ENCODE data around the gene LAMB3.
A peak's percentile ranks its signal among the peaks of the same experiment; 100 is the strongest.
"Not testable (repeated sequence)": the region's sequence is repeated elsewhere in the genome, so short reads cannot be mapped to it uniquely, and the experiment has no call there.

Gene LAMB3
- 0.31 to 2.6 reads per million in 2 donors for total RNA-seq

DNA sequence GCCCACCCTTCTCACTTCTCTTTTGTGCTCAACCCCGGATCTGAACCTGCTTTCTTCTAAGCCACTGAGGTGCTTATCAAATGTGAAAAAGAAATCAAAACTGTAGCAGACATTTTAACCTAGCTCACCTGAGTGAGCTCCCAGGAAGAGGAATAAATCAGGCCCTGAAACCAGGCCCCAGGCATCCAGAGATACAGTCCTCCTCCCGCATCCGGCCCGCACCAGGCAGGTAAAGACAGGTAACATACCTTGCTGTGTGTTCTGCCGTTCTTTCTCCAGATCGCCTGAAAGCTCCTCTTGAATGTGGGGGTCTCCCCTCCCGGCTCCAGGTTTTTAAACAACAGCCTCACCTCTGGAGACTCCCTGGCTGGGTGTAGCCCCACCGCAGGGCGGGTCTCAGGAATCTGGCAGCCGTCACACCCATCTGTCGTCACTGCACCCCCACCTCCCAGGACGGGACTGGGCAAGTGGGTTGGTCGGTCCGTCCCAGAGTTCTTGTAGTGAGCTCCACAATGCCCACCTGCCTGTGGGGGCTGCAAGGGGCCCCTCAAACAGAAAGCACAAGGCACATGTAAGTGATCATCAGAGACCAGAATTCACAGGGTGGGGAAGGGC, at the start of gene LAMB3:
Gene LAMB3, minus strand, starts transcription at position 305 of the 615 bp plus-strand sequence. CDS start 1,481 bp downstream, outside the sequence.
- DNase-seq, result no peak

DNA sequence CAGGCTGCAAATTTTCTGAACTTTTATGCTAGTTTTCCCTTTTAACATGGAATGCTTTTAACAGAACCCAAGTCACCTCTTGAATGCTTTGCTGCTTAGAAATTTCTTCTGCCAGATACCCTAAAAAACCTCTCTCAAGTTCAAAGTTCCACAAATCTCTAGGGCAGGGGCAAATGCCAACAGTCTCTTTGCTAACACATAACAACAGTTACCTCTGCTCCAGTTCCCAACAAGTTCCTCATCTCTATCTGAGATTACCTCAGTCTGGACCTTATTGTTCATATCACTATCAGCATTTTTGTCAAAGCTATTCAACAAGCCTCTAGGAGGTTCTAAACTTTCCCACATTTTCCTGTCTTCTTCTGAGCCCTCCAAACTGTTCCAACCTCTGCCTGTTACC, 48.5 kb upstream of the LAMB3 start:
- not testable (repeated sequence) for DNase-seq

DNA sequence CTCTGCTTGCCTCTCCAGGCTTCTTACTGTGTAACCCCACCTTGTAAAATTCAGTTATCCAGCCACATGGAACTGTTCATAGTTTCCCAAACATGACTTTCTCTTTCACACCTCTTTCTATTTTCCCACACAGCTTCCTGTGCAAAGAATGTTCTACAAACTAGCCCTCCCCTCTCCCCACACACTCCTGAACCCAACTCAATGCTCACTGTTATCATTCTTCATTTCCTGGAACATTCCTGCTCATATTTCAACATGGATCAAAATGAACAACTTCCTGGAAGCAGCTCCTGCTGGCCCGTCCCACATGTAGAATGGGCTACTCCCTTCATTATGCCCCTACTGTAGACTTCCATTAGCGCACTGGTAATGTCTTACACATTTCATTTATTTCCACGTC, 44.9 kb upstream of the LAMB3 start:
- DNase-seq, result no peak

DNA sequence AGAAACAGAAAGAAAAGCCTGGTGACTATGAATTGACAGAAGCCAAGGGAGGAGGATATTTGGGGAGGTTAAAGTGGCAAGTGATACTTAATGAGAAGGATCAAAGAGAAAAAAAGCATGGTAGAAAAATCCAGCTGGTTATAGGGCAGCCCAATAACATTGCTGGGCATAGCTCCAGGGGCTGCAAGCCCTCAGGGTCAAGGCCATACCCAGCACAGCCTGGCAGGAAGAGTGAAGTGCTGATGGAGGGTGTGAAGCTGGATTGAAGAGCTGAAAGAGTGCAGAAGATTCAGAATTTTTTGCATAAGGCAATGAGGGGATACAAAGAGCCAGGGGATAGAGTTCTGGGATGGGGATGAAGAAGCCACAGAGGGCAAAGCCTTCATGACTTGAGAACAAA, 44.4 kb upstream of the LAMB3 start:
- DNase-seq, result no peak

DNA sequence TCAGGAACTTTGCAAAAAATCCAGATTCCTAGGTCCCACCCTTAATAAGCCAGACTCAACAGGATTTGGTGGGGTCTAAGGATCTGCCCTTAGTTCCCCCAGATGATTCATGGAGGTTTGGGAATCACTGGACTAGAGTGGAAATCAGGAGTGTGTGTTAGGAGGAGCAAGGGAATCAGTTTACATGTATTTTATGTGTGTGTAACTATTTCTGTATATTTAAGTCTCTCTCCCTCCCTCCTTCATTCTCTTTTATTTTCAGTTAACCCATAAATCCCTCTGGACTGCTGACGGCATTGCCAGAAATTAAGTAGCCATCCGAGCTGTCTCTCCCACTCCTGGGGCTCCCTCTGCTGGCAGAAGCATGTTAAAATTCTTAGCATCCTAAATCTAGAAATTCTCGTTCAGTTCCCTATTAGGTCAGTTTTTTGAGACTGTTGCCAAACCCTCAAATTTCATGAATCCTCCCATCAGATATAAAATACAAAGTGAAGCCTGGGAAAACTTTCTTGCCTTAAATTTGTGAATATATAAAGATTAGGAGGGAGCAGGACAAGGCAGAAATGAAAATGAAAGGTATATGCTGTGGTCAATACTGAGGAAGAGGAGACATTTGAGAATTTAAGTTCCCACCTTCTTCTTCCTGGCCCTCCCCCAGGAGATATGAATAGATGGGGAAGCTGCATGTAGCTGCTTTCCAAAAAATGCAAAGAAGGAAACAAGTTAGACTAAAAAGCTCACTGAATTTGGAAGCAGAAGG, 40.7 kb upstream of the LAMB3 start:
- DNase-seq, result peak; percentile 12 to 65 (median 42)

DNA sequence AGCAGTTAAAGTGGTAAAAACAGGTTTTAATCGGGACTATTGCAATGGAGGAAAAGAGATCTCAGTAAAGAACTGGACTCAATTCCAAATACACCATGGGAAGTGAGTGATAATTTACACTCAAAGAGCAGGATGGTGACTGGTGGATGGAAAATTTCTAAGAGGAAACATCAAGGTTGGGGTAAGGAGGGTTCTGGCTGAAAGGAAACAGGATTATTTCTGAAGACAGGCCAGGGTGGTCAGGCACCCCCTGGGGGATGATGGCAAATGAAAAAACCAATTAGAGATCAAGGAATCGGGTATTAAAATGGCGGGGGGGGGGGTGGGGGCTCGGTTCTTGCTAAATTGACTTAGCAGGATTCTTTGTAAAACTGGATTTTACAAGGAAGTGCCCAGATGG, 40.1 kb upstream of the LAMB3 start:
- no peak for DNase-seq

DNA sequence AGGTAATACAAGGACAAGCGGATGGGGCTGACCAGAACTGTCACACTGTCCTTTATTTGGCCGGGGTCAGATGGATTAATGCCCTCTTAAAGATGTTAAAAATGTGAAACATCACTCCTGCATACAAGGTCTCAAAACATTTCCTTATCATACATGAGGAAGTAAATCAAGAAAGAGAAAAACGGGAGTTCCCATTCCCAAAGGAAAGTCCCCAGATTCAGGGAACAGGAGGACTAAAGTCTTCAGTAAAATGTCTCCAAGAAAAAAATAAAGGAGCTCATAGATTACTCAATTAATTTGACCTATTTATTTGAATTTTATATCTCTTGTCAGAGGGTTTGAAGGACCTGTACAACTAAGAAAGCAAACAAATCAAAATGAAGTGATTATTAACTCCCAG, 39.0 kb upstream of the LAMB3 start:
- DNase-seq, result no peak

DNA sequence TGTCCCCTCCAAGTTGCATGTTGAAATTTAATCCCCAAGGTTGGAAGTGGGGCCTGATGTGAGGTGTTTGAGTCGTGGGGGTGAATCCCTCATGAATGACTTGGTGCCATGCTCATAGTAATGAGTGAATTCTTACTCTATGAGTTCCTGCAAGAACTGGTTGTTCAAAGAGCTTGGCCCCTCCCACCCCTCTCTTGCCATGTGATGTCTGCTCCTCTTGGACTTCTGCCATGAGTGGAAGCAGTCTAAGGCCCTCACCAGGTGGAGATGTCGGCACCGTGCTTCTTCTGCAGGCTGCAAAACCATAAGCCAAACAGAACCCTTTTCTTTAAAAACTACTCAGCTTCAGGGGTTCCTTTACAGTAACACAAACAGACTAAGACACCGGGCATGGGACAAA, 37.3 kb upstream of the LAMB3 start:
- no peak for DNase-seq

DNA sequence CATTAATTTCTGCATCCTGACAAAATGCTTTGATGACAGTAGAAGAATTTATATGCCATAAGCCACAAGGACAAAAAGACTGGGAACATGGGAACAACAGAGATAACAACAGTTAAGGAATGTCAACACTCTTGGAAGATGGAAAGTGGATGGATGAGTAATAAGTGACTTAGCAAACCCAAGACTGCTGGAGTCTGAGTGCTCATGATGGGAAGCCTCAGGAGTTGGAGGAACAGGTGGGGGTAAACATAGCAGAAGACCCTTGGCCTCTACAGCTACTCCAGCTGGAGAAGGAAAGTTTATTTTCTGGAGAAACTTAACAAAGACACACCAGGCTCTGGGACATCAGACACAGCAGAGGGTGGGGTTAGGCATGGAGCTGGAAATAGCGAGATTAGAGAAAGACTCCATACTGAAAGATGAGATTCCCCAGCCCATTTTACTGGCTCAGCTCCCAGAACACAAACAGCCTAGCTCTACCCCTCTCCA, 36.6 kb upstream of the LAMB3 start:
- no peak for DNase-seq

DNA sequence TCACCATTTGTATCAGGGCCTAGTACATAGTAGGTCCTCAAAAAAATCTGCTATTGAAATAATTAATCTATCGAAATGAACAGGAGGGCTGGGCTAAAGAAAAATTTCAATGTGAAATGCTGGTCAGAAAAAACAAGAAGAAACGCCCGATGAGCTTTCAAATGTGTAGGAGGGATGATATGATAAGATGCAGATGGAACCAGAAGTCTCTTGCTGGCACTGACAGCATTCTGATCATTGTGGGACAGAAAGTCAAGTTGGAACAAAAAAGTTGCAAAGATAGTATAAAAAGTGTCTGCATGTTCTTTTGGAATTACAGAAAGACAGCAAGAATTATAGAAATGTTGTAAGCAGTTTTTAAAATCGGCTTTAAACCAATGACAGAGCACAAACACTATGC, 34.1 kb upstream of the LAMB3 start:
- no peak for DNase-seq

DNA sequence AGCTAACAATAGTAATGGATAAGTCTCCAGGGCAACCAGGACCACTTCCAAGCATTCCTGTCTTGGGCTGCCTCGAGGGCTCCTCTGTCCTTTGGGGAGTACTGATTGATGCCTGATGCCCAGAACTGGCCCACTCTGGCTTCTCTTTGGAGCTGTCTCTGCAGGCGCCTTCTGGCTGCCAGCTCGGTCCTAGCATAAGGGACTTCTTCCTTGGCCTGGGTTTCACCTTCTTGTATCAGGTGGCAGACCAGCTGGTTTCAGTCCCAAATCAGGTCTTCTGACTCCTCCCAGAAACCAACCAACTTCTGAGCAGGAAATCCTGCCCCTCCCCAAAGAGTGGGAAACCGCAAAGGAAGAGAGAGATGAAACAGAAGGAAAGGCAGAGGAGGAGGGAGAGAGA, 33.6 kb upstream of the LAMB3 start:
- DNase-seq, result peak in 2 of 5 experiments; percentile 17 to 57

DNA sequence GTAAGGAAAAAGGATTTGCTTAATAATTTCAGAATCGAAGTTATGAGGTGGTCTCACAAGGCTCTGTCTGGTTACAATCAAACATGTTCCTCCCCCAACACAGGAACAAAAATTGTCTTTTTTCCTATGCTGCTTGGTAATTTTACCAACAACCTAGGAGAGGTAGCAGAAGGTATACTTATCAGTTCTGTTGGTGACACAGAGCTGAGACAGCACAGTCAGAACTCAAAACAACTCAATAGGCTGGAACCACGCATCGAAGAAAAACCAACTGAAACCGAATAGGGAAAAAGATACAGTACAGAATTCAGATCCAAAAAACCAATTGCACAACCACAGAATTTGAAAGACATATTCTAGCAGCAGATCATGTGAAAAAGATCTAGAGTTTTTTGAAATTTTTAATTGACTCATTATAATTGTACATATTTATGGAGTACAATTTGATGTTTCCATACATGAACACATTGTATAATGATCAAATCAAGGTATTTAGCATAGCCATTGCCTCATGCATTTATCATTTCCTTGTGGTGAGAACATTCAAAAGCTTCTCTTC, 26.8 kb upstream of the LAMB3 start:
- DNase-seq, result no peak

DNA sequence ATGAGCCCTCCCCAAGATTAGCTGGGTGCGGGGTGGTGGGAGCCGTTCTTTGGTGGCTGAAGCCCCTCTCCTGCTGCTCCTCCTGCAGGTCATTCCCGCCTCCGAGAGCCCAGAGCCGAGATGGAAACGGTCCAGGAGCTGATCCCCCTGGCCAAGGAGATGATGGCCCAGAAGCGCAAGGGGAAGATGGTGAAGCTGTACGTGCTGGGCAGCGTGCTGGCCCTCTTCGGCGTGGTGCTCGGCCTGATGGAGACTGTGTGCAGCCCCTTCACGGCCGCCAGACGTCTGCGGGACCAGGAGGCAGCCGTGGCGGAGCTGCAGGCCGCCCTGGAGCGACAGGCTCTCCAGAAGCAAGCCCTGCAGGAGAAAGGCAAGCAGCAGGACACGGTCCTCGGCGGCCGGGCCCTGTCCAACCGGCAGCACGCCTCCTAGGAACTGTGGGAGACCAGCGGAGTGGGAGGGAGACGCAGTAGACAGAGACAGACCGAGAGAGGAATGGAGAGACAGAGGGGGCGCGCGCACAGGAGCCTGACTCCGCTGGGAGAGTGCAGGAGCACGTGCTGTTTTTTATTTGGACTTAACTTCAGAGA, 23.4 kb upstream of the LAMB3 start:
- no peak for DNase-seq

DNA sequence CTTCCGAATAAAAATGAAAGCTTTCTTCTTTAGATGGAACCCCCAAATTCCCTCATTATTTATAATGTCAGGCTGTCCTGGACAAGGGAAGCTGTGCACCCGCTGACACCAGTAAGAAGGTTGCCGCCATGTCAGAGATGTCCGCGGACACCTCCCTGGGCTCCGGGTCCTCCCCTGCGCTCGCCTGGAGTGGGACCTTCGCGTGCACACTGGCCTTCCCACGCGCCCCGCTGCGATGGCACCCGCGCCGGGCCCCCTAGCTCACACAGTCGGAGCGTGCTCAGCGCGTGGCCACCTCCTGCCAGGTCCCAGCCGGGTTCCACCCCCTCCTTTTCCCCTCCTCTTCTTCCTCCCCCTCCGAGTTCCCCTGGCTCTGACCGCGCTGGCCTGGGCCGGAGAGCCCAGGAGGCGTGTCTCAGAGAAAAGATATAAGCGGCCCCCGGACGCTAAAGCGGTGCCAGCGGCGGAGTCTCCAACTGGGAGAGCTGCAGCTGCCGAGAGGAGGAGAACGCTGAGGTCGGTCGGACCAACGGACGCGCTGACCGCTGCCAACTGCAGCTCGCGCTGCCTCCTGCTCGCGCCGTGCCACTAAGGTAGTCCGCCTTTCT, 22.8 kb upstream of the LAMB3 start, which contains the start of gene G0S2:
Gene G0S2, plus strand, starts transcription at position 456 of the 608 bp plus-strand sequence. CDS start 273 bp downstream, outside the sequence.
- peak in 1 of 5 experiments; percentile 6 for DNase-seq

DNA sequence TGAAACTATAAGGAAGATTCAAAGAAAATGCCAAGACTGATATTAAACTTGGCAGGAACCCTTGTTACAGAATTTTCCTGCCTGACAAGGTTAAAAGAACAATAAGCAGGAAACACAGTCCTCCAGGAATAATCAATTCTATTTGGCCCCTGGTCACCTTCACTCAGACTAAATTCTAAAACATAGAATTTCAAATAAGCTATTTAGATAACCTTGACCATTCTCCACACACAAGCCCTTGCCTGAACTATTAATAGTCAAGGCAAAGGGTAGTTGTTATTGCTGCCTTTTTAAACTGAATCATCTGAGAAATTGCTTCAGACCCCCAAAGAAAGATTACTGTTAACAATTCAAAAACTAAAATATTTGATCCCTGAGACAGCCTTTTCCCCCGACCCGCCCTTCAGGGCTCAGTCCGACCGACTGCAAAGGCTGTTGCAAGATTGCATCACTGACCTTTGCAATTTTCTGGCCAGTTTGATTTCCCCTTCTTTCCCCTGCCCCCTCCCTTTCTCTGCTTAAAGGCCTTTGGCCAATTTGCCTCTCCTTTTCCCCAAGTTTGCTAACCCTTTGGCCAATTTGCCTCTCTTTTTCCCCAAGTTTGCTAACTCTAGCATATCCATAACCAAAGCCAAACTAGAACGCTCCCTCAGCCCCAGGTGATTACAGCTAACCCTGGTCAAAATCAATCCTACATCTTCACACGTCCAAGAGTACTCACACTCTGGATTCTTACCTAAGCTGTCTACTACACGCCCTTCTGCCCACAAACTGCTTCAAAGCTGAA, 21.6 kb upstream of the LAMB3 start:
- DNase-seq, result no peak

DNA sequence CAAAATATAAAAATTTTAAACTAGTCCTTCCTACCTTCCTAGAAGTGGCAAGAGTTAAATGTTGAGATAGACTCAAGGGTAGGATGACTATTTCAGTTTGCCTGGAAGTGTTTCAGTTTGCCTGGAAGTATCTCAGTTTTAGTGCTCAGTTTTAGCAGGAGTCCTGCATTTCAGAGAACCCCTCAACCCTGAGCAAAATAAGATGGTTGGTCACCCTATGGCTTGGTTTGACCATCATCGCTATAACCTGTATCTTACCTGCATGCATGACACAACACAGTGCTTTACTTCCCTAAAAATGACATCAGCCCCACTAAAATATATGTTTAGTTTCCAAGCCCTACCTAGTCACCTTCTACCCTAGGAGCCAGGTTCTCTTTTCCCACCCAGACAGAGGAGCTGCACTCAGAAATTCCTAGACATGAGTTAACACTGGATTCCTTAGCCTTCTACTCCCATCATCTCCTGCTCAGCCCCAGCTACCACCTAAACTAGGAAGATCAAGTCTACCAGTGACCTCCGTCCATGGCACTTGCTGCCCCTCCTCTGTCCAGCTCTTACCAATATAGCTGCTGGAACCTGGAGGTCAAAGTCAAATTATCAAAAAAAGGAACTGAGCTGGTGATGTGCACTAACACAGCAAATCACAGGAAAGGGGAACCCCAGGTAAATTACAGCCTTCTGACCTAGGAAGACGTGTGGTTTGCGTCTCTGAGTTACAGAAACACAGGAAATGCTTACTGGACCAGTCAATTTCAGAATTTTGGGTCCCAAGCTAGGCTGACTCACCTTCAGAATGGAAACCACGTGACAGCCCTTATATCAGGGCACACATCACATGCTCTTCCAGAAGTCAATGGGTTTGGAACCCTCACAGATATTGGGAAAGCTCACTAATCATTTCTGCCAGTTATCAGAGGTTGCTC, 20.7 kb upstream of the LAMB3 start:
- DNase-seq, result peak in 1 of 5 experiments; percentile 67

DNA sequence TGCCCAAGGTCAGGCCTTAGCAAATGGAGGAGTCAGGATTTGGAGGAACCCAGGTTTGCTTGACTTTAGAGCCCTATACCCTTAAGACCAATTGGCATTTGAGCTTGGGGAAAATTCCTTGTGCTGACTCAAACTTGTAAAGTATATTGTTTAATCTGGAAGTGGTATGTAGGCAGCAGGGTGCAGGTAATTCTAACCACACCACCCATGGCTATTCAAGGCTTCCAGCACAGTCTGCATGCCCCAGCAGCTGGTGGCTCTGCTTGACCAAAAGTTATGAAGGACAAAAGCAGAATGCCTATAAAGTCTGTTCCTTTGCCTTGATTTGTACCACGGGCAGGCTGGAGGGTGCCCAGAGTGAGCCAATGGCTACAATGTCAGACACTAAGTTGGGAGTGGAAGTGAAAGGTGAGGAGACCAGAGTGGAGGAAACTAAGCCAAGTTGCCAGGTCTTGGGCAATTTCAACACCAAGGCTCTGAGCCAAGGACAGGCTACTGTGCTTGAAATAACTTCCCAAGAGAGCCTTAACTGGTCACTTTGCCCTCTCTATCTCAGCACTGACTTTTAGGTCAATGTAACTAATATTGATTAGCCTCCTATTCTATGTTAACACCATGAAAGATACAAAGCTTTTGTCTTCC, 18.3 kb upstream of the LAMB3 start:
- DNase-seq, result no peak

DNA sequence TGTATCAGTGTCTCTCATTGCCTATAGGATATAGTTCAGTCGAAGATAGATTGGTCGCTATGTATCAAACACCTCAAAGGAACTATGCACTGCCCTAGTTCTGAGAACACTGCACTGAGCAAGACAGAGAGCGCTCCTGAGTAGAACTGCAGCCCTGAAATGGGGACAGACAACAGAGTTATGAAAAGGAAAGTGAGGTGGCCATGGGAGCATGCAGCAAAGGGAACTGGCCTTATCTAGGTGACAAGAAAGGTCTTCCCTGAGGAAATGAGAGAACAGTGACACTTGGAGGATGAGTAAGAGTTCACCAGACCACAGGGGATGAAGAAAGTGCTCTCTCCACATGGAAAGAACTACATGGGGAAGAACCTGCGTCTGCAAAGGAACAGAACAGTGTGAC, 15.5 kb upstream of the LAMB3 start:
- no peak for DNase-seq

DNA sequence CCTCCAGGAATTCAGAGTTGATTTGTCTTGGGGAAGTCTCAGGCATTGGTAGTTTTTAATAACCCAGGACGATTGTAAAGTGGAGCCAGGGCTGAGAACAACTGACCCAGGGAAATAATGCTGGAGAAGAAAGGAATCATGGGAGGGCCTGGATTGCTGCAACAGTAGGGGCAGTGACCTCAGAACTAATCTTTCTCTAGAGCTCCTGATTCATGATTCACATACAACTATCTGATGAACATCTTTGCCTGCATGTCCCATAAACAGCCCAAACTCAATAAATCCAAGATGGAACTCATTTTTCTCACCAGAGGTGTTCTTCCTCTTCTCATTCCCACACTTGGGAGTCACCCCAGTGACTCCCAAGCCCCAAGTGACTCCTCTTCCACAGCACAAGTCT, 14.9 kb upstream of the LAMB3 start:
- DNase-seq, result no peak

DNA sequence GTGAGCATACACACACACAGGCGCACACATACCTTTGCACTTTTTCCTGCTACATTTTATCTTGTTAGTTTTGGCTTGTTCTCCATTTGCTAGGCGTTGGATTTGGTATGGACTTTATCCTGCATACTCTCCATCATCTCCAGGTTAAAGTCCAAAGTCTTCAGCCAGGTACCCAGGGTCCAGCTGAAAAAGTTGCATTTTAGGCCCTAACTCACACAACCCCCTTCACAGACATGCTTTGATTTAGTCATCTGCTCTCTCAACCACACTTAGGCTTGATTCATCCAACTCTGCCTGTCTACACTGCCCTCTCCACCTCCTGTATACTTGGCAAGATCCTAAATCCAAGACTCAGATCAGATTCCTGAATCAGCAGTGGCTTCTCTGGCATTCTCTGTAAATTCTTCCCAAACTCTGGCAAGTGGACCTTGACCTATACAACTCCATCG, 10.7 kb upstream of the LAMB3 start:
- no peak for DNase-seq
